CD4-positive, alpha-beta T cell treated with Interleukin-12 subunit alpha and Interleukin-12 subunit beta, for 1 hour (primary cell): ENCODE results near the gene RPL36AL.

Experiments
- DNase-seq: peaks from one replicate; pipeline ENCODE4 v3.0.0-alpha.2; 2020

The RPL36AL gene

GRCh38 chr14:49579841-49580240 is 40.6 kb downstream of the RPL36AL start:
- DNase-seq: no peak

GRCh38 chr14:49578141-49578540 is 42.3 kb downstream of the RPL36AL start:
- DNase-seq: no peak

- no peak for DNase-seq
Observed at GRCh38 chr14:49574038-49574437, 46.4 kb downstream of the RPL36AL start.

- no peak for DNase-seq
Observed at GRCh38 chr14:49569281-49569680, 51.1 kb downstream of the RPL36AL start.
